GM19395 (cell line): ENCODE results near the gene FAM184B.
"Not testable (repeated sequence)": the region's sequence is repeated elsewhere in the genome, so short reads cannot be mapped to it uniquely, and the experiment has no call there.

Source experiments
- ATAC-seq: cut with Tn5 transposase; IDR thresholded peaks from one replicate; pipeline ENCODE4 v1.9.1; 2021; ENCODE audit warnings: mild to moderate bottlenecking, moderate library complexity; ENCODE audit not compliant: unreplicated experiment

The FAM184B gene

GRCh38 chr4:17688011-17688441 lies 93.4 kb downstream of the FAM184B start:
- no peak for ATAC-seq

DNA sequence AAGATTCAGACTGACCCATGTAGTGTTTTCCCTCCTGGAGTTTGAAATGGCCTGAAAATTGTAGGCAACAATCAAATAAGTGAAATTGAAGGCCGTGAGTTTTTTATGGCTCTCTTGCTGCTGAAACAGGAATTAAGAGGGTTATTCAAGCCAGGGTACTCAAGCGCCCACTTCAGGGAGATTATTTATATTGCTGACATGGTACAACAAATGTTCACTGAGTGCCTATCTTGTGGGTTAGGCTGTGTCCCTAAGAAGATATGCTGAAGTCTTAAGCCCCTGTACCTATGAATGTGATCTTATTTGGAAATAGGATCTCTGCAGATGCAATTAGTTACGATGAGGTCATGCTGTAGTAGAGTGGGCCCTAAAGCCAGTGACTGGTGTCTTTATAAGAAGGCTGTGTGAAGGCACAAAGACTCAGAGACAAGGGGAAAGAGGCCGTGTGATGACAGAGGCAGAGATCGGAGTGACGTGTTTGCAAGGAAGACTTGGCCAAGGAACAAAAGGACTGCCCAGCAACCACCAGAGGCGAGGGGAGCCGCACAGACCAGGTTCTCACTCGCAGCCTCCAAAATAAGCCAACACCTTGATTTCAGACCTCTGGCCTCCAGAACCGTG lies 94.1 kb downstream of the FAM184B start:
- ATAC-seq: no peak

GRCh38 chr4:17684648-17685047 lies 96.8 kb downstream of the FAM184B start:
- not testable (repeated sequence) for ATAC-seq

GRCh38 chr4:17682222-17682566 lies 99.2 kb downstream of the FAM184B start:
- ATAC-seq: no peak

DNA sequence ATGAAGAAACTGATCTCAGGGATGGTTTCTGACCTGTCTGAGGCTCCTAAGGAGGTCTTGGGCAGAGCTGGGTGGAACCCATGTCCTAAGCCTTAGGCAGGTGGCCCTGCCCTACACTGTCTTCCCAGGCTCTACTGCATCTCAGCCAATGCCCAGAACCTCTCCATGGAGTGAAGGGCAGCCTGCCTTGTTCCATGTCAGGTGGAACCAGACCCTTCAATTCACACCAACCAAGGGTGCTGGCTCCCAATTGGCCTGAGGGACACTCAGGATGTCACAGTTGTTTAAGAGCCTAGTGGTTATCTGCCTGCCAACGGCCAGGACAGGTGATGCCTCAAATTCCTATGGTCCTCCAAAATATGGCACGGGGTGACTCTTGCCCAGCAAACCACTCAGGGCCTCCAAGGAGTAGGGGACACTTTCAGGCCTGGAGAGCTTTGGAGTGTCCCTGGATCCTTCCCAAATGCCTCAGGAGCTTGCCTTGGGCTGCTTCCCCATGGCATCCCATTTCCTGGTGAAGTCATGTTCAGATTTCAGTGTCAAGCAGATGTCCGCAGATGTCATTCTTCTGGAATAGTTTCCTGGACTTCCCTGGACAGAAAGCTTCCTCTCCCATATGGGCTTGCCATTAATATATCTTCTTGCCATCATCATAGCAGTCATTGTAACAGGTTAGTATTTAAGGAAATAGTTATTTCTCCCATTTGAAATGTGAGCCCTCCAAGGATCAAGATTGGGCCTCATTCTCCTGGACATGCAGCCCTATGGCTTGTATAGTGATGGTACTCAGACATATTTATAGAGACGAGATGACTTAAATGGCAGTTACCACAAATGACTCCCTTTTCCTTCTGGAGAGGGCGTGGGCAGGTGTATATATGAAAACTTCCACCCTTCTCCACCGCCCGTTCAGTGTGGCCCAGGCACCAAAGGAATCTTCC lies 99.9 kb downstream of the FAM184B start:
- no peak for ATAC-seq

DNA sequence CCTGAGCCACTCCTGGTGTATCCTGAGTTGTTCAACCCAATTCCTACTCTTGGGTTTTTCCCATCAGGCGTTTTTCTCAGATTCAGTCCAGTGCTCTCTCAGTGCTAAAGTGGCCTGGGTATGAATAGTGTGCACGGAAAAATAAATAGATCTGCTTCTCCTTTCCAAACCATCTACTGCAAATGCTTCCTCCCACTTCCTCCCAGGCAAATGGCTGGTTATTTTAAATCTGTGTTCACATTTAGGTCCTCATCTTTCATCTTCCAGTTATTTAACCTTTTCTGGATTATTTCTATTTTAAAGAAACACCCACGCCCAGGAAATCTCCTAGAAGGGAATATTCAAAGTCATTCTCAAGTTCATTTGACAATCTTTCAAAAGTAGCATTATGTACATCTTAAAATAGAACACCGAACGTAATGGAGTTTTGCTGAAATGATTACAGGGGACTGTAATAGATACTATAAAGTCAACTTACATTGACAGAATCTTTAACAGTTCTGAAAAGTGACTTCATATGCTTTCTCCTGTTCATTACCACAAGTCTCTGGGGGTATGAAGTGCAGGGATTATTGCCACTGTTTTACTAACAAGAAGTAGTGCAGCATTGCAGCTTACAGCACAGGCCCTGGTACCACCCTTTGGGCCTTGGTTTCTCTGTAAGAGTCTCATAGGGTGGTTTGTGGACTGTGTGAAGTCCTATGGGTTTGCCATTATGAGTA lies 100.7 kb downstream of the FAM184B start:
- no peak for ATAC-seq

- ATAC-seq: no peak
Measured at GRCh38 chr4:17670423-17670822, 111.0 kb downstream of the FAM184B start.

- no peak for ATAC-seq
Measured at GRCh38 chr4:17667653-17668201, 113.7 kb downstream of the FAM184B start.

- no peak for ATAC-seq
Measured at GRCh38 chr4:17667253-17667652, 114.2 kb downstream of the FAM184B start.

DNA sequence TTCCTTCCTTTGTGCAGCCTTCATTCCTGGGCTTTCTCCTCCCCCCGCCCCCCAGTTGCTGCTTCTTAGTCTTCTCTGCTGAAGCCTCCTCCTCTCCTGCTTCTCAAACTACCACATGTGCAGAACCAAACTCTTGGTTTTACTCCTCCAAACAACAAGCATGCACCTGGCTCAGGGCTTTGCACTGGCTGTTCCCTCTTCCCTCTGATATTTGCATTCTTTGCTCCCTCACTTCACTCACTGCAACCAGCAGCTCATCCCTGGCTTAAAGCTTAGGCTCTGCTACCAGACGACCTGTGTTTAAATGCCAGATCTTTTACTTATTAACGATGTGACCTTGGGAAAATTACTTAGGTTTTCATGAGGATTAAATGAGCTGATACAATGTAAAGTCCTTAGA lies 115.6 kb downstream of the FAM184B start:
- no peak for ATAC-seq

DNA sequence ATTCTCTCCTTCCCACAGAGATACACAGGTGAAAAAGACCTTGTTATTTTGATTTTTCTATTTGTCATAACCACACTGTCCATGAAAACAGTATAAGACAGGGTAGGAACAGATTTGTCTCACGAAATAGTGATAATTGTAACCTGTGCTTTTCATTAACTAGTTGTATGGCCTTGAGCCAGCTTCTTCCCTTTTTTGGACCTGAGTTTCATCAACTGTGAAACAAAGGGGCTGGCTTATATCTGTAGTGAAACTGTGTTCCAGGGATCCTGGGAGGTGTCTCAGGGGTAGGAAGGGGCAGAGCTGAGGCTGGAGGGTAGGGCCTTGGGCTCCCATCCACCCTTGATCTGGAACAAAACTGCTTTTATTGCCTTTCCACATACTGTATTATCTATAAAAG lies 116.1 kb downstream of the FAM184B start:
- peak; percentile 44 for ATAC-seq

DNA sequence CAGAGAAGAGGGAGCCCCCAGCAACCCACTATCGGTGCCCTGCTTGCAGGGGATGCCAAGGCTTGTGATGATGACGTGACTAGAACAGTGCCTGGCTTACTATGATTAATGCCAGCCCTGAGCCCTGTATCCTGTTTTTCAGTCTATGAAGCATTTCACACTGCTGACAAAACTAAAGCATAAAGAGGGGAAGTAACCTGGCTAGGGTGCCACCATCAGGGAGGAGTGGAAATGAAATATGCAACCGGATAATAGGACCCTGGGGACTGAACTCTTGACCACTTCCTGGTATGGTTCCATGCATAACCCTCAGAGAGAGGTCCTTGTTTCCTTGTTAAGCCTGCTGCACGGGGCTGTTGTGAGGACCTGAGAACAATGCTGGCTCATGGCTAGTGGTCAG lies 116.7 kb downstream of the FAM184B start:
- ATAC-seq: peak; percentile 97

- ATAC-seq: no peak
Measured at GRCh38 chr4:17662694-17663093, 118.7 kb downstream of the FAM184B start.

GRCh38 chr4:17659196-17659595 lies 122.2 kb downstream of the FAM184B start:
- not testable (repeated sequence) for ATAC-seq

DNA sequence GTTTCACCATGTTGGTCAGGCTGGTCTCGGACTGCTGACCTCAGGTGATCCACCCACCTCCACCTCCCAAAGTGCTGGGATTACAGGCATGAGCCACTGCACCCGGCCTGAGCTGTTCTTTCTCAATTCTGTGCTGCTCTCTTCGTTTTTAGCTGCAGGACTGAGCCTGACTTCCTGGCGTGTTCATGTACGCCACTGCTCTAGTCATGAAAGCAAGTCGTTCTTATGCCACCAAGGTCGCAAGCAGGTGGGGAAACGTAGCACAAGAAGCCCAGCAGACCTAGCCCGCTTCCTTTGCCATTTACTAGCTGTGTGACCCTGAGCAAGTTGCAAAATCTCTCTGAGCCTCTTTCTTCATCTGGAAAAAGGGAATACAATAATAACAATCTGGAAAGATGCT lies 123.6 kb downstream of the FAM184B start:
- ATAC-seq: no peak

GRCh38 chr4:17657090-17657489 lies 124.3 kb downstream of the FAM184B start:
- ATAC-seq: no peak

GRCh38 chr4:17654701-17655100 lies 126.7 kb downstream of the FAM184B start:
- no peak for ATAC-seq

DNA sequence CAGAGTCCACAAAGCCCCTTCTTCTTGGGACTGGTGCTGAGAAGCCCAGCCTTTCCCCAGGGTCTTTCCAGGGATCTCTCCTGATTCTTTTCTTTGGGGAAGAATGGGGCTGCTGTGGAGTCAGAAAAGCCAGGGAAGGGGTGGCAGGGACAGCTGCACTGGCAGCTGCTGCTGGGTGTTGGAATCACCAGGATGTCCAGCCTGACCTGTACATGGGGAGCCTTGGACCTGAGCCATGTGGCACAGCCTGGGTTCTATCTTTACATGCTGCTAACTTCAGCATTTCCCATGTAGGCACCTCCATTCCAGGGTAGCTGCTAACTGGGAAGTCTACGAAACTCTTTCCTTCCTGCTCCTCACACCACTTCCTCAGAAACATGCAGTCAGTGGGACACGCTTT lies 131.0 kb downstream of the FAM184B start:
- no peak for ATAC-seq

- no peak for ATAC-seq
Measured at GRCh38 chr4:17647927-17648326, 133.5 kb downstream of the FAM184B start.

DNA sequence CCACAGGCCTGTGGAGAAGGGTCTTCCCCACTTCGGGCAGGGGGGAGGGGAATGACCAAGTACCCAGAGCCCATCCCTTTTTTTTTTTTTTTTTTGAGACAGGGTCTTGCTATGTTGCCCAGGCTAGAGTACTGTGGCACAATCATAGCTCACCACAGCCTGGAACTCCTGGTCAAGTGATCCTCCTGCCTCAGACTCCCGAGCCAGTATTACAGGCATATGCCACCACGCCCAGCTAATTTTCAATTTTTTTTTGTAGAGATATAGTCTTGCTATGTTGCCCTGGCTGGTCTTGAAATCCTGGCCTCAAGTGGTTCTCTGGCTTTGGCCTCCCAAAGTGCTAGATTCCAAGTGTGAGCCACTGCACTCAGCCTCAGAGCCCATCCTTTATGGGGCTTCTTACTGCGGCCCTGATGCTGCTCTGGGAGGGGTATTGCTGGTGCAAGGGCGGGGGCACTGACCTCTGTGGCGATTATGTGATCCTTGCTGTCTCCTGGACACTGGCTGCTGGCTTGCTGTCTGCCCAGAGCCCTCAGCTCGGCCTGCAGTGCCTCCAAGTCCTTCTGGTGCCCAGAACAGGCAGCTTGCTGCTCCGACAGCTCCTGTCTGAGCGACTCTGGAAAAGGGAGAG lies 134.1 kb downstream of the FAM184B start:
- ATAC-seq: no peak

- ATAC-seq: no peak
Measured at GRCh38 chr4:17646693-17647092, 134.7 kb downstream of the FAM184B start.
